Karpas-422 (cell line): ENCODE results near the gene WWTR1. TPM values are rescaled to one million over a fixed set of nuclear protein-coding genes. Genes with fewer than 3 reads are reported as not detected.

Experiments used
- DNase-seq: peaks from one replicate; pipeline ENCODE4 v3.0.0-alpha.2; 2015
- H2AFZ ChIP-seq: fragments of 200-600 bp; sonication (generic); 2 replicates; pipeline ENCODE4 v1.6.1; 2014; ENCODE audit warnings: antibody characterized with exemption, low read length, mixed read lengths
- H3K27ac ChIP-seq: fragments of 200-600 bp; sonication (generic); 2 replicates; pipeline ENCODE4 v1.5.1; 2014; ENCODE audit warnings: mild to moderate bottlenecking, low read length, moderate library complexity
- H3K27me3 ChIP-seq: fragments of 200-600 bp; sonication (generic); 2 replicates; pipeline ENCODE4 v1.6.1; 2014; ENCODE audit warnings: low read length, mixed read lengths
- H3K36me3 ChIP-seq: fragments of 200-600 bp; sonication (generic); 2 replicates; pipeline ENCODE4 v1.6.1; 2014; ENCODE audit warnings: low read length, mixed read lengths; ENCODE audit not compliant: insufficient read depth
- H3K4me1 ChIP-seq: fragments of 200-600 bp; sonication (generic); 2 replicates; pipeline ENCODE4 v1.6.1; 2014; ENCODE audit warnings: mild to moderate bottlenecking, low read length, mixed read lengths
- H3K4me2 ChIP-seq: fragments of 200-600 bp; sonication (generic); 2 replicates; pipeline ENCODE4 v1.6.1; 2014; ENCODE audit warnings: low read length, low read depth, mild to moderate bottlenecking; ENCODE audit not compliant: poor library complexity, severe bottlenecking
- H3K4me3 ChIP-seq: fragments of 200-600 bp; sonication (generic); 2 replicates; pipeline ENCODE4 v1.5.1; 2014; ENCODE audit warnings: mild to moderate bottlenecking, antibody characterized with exemption, low read length, mixed read lengths
- H3K79me2 ChIP-seq: fragments of 200-600 bp; sonication (generic); 2 replicates; pipeline ENCODE4 v1.6.1; 2014; ENCODE audit warnings: mild to moderate bottlenecking, low read length, mixed read lengths
- H3K9ac ChIP-seq: fragments of 200-600 bp; sonication (generic); 2 replicates; pipeline ENCODE4 v1.6.0; 2014; ENCODE audit warnings: low read length
- H3K9me2 ChIP-seq: fragments of 200-600 bp; sonication (generic), shearing (Covaris generic); replicated peaks from 2 replicates; pipeline ENCODE4 v1.6.0; 2014; ENCODE audit warnings: mild to moderate bottlenecking, low read length, moderate library complexity; ENCODE audit not compliant: insufficient read depth
- H3K9me3 ChIP-seq: fragments of 300-700, 200-600 bp; sonication (generic); 2 replicates; pipeline ENCODE4 v1.6.1; 2014; ENCODE audit warnings: low read length, mixed read lengths
- H4K20me1 ChIP-seq: fragments of 200-600 bp; sonication (generic); 2 replicates; pipeline ENCODE4 v1.6.1; 2014; ENCODE audit warnings: mild to moderate bottlenecking, antibody characterized with exemption, low read length, low read depth; ENCODE audit not compliant: insufficient read depth
- total RNA-seq: library from RNA; depleted of rRNA; stranded (reverse); fragments of >200 nt; shearing (Covaris generic); gene quantifications from 2 replicates; pipeline ENCODE4 v1.2.3, GENCODE V29; 2014; ENCODE audit warnings: low replicate concordance

The WWTR1 gene
- total RNA-seq, 1 experiment from 2014 or later, result 0.11 TPM

- no peak overlapping the region for H3K4me3 ChIP-seq
- no peak overlapping the region for H3K9ac ChIP-seq
- H3K4me2 ChIP-seq, result no peak overlapping the region
Measured at GRCh38 chr3:149581248-149581647, 76.6 kb downstream of the WWTR1 start.

GRCh38 chr3:149579838-149580542 is 77.8 kb downstream of the WWTR1 start:
- H3K4me2 ChIP-seq, result no peak overlapping the region
- H3K9me2 ChIP-seq, result no peaks in the 10 kb centered on the region
- H3K27ac ChIP-seq, result no peak overlapping the region
- H3K4me3 ChIP-seq, result no peak overlapping the region
- H3K9me3 ChIP-seq, result no peaks in the 10 kb centered on the region
- no peaks in the 10 kb centered on the region for H4K20me1 ChIP-seq
- no peak for DNase-seq
- H3K79me2 ChIP-seq, result no peaks in the 10 kb centered on the region
- no peaks in the 10 kb centered on the region for H3K27me3 ChIP-seq
- H3K4me1 ChIP-seq, result no peaks in the 10 kb centered on the region
- no peak overlapping the region for H3K9ac ChIP-seq
- no peak overlapping the region for H2AFZ ChIP-seq
- H3K36me3 ChIP-seq, result no peaks in the 10 kb centered on the region

More at GRCh38 chr3:149581248-149581647, 76.6 kb downstream of the WWTR1 start:
- no peaks in the 10 kb centered on the region for H3K9me3 ChIP-seq
- DNase-seq, result no peak
- H3K9me2 ChIP-seq, result no peaks in the 10 kb centered on the region
- H2AFZ ChIP-seq, result no peak overlapping the region
- H3K36me3 ChIP-seq, result no peaks in the 10 kb centered on the region
- no peak overlapping the region for H3K27ac ChIP-seq
- no peaks in the 10 kb centered on the region for H3K79me2 ChIP-seq
- H3K4me1 ChIP-seq, result no peaks in the 10 kb centered on the region
- H3K27me3 ChIP-seq, result no peaks in the 10 kb centered on the region
- no peaks in the 10 kb centered on the region for H4K20me1 ChIP-seq

- Histone ChIP-seq H3K4me2 (no peak overlapping the region), H3K27me3 (no peaks in the 10 kb centered on the region), H3K27ac (no peak overlapping the region), H3K9me2 (no peaks in the 10 kb centered on the region), H3K36me3 (no peaks in the 10 kb centered on the region), H3K9me3 (no peaks in the 10 kb centered on the region), H3K79me2 (no peaks in the 10 kb centered on the region), H3K4me3 (no peak overlapping the region), H4K20me1 (no peaks in the 10 kb centered on the region), H3K4me1 (no peaks in the 10 kb centered on the region), H2AFZ (no peak overlapping the region), H3K9ac (no peak overlapping the region)
- DNase-seq, result no peak
Measured at GRCh38 chr3:149579161-149579560, 78.7 kb downstream of the WWTR1 start.

GRCh38 chr3:149577801-149578200 is 80.0 kb downstream of the WWTR1 start:
- Histone ChIP-seq H2AFZ (no peak overlapping the region), H4K20me1 (no peaks in the 10 kb centered on the region), H3K4me3 (no peak overlapping the region), H3K4me1 (no peaks in the 10 kb centered on the region), H3K9ac (no peak overlapping the region), H3K4me2 (no peak overlapping the region), H3K27me3 (no peaks in the 10 kb centered on the region), H3K79me2 (no peaks in the 10 kb centered on the region), H3K9me2 (no peaks in the 10 kb centered on the region), H3K9me3 (no peaks in the 10 kb centered on the region), H3K36me3 (no peaks in the 10 kb centered on the region), H3K27ac (no peak overlapping the region)
- DNase-seq, result no peak

GRCh38 chr3:149575961-149576564 is 81.8 kb downstream of the WWTR1 start:
- no peak for DNase-seq
- Histone ChIP-seq H3K27me3 (no peaks in the 10 kb centered on the region), H3K4me3 (no peak overlapping the region), H3K9ac (no peak overlapping the region), H3K4me2 (no peak overlapping the region), H3K9me3 (no peaks in the 10 kb centered on the region), H4K20me1 (no peaks in the 10 kb centered on the region), H3K27ac (no peak overlapping the region), H3K9me2 (no peaks in the 10 kb centered on the region), H3K4me1 (no peaks in the 10 kb centered on the region), H3K36me3 (no peaks in the 10 kb centered on the region), H3K79me2 (no peaks in the 10 kb centered on the region), H2AFZ (no peak overlapping the region)

- H4K20me1 ChIP-seq, result no peaks in the 10 kb centered on the region
- no peak overlapping the region for H2AFZ ChIP-seq
- H3K36me3 ChIP-seq, result no peaks in the 10 kb centered on the region
- no peak overlapping the region for H3K4me2 ChIP-seq
- no peaks in the 10 kb centered on the region for H3K27me3 ChIP-seq
- H3K9me2 ChIP-seq, result no peaks in the 10 kb centered on the region
- H3K79me2 ChIP-seq, result no peaks in the 10 kb centered on the region
- DNase-seq, result no peak
- H3K4me1 ChIP-seq, result no peaks in the 10 kb centered on the region
- no peak overlapping the region for H3K4me3 ChIP-seq
- H3K9me3 ChIP-seq, result no peaks in the 10 kb centered on the region
- no peak overlapping the region for H3K9ac ChIP-seq
- H3K27ac ChIP-seq, result no peak overlapping the region
Measured at GRCh38 chr3:149575213-149575960, 82.4 kb downstream of the WWTR1 start.

GRCh38 chr3:149572796-149573414 is 84.9 kb downstream of the WWTR1 start:
- Histone ChIP-seq H3K9ac (no peak overlapping the region), H3K9me3 (no peaks in the 10 kb centered on the region), H4K20me1 (no peaks in the 10 kb centered on the region), H3K27ac (no peak overlapping the region), H3K4me2 (no peak overlapping the region), H3K4me3 (no peak overlapping the region), H2AFZ (no peak overlapping the region), H3K4me1 (no peaks in the 10 kb centered on the region), H3K79me2 (no peaks in the 10 kb centered on the region), H3K9me2 (no peaks in the 10 kb centered on the region), H3K36me3 (no peaks in the 10 kb centered on the region), H3K27me3 (no peaks in the 10 kb centered on the region)
- DNase-seq, result no peak

GRCh38 chr3:149571381-149571780 is 86.4 kb downstream of the WWTR1 start:
- H3K27ac ChIP-seq, result no peak overlapping the region
- H3K9ac ChIP-seq, result no peak overlapping the region
- no peaks in the 10 kb centered on the region for H3K27me3 ChIP-seq
- H3K9me3 ChIP-seq, result no peaks in the 10 kb centered on the region
- H3K36me3 ChIP-seq, result no peaks in the 10 kb centered on the region
- DNase-seq, result no peak
- no peak overlapping the region for H2AFZ ChIP-seq
- H3K4me1 ChIP-seq, result no peaks in the 10 kb centered on the region
- H3K9me2 ChIP-seq, result no peaks in the 10 kb centered on the region
- H3K4me2 ChIP-seq, result no peak overlapping the region
- H3K4me3 ChIP-seq, result no peak overlapping the region
- no peaks in the 10 kb centered on the region for H3K79me2 ChIP-seq
- H4K20me1 ChIP-seq, result no peaks in the 10 kb centered on the region
